Superior temporal gyrus (tissue), 1 donor: ENCODE results near the gene CFAP410.
"Not testable (repeated sequence)": the region's sequence is repeated elsewhere in the genome, so short reads cannot be mapped to it uniquely, and the experiment has no call there.

ENCODE experiments used
- DNase-seq: peaks from one replicate; pipeline ENCODE4 v3.0.0-alpha.2; 2016; ENCODE audit errors: extremely low spot score

CFAP410 gene

DNA sequence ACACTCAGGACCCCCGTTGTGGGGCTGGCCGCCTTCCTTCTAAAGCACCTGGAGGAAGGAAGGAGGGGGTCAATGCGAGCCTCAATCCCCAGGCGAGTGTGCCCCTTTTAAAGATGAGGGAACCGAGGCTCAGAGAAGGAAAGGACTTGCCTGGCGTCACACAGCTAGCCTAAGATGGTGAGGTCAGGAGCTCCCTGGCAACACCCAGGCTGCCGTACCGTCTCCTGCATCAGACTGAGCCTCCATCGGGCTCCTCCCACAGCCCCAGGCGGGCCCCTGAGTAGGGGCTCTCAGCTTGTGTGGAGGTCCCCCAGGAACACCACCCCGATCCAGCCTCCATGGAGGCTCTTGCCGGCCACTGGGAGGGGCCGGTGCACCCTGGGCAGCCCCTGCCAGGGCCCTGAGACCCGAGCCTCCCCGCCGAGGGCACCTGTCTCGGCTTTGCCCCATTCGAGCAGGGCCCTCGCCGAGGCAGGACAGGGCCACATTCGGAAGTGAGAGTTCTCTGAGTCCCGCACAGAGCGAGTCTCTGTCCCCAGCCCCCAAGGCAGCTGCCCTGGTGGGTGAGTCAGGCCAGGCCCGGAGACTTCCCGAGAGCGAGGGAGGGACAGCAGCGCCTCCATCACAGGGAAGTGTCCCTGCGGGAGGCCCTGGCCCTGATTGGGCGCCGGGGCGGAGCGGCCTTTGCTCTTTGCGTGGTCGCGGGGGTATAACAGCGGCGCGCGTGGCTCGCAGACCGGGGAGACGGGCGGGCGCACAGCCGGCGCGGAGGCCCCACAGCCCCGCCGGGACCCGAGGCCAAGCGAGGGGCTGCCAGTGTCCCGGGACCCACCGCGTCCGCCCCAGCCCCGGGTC, 53.8 kb downstream of the CFAP410 start, which contains the start of gene AIRE:
TSS of gene AIRE (plus strand) at position 739 of the 855 bp plus-strand sequence. CDS start 131 bp downstream, outside the sequence.
- DNase-seq: no peak

DNA sequence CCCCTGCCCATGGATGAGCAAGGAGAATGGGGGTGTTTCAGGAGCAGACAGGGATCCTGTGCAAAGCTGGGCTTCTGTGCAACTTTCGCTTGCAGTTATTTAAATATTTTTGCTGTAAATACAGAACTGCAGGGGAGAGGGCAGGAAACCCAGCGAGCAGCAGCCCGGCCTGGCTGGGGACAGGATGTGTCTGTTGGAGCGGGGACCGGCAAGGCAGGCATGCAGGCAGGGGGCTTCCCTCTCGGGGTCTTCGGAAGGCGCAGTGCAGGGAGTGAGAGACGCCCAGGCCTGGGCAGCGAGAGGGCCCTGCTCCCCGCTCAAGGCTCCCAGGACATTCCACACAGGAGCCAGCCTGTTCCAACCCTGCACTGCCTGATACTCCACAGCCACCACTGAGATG, 55.2 kb downstream of the CFAP410 start:
- no peak for DNase-seq

DNA sequence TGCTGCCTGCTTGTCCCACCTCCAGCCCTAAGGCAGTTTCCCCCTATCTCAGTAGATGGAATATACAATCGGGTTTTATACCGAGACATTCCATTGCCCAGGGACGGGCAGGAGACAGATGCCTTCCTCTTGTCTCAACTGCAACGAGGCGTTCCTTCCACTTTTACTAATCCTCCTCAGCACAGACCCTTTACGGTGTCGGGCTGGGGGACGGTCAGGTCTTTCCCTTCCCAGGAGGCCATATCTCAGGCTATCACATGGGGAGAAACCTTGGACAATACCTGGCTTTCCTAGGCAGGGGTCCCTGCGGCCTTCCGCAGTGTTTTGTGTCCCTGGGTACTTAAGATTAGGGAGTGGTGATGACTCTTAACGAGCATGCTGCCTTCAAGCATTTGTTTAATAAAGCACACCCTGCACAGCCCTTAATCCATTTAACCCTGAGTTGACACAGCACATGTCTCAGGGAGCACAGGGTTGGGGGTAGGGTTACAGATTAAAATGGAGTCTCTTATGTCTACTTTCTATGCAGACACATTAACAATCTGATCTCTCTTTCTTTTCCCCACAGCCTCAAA, 55.9 kb downstream of the CFAP410 start:
- not testable (repeated sequence) for DNase-seq

DNA sequence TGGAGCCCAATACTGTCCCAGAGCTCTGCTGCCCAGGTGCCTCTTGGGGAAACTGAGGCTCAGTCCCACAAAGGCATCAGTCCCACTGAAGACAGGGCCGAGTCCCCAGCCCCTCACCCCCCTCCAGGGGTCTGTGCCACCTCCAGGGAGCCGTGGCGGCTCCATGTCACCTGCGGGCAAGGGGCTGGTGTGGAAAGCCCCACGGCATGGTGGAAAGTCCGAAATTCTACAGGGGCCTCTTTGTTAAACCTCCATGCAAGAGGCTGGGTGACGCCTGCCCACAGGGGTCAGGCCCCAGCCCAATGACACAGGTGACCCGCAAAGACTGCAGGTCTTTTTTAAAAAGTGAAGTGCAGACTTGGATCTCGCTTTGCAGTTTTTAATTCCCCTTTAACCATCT, 56.8 kb downstream of the CFAP410 start:
- no peak for DNase-seq

DNA sequence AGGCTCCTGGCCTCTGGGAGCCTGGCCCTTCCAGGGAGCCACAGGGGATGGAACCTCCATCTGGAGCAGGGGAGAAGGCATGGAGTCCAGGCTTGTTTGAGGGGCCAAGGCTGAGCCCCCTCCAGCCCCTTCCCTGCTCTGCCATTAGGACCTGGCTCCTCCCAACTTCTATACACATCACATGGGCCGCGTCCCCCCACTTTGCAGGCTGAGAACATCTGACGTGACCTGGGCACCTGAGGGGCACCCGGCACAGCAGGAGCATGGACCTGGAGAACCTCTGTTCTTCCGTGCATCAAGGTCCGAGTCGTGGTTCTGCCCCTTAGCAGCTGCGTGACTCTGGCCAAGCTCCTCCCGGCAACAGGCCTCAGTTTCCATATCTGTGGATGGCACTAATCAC, 57.4 kb downstream of the CFAP410 start:
- no peak for DNase-seq

DNA sequence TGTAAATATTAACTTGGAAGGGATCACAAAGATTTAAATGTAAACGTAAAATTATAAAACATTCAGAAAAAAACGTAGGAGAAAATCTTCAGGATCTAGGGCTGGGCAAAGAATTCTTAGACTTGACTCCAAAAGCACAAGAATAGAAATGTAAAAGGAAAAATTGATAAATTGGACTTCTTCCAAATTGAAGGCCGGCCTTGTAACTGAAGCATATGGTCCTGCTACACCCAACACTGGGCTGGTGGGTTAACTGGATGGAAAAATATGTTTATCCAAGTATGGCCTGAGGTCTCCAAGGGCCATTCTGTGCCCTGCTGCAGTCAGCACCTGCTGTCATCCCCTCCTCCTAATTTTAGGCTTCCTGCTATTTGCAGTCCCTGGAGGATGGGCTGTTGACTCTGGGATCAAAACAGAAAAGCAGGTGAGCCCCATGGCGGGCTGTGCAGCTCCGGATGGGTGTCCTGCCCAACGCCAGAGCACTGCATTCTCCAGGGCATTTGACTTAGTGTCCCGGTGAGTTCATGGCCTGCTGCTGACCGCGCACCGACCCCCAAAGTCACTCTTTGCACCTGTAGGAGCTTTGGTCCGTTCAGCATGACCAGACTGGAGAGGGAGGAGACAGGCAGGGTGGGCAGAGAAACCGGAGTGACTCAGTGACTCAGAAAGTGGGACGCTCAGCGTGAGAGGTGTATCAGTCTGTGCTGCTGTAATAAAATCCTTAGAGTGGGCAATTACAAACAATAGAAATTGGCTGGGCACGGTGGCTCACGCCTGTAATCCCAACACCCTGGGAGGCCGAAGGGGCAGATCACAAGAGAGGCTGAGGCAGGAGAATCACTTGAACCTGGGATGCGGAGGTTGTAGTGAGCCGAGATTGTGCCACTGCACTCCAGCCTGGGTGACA, 59.6 kb downstream of the CFAP410 start:
- DNase-seq: no peak
